ENCODE measurements around the gene ATG4A. TPM values are rescaled to one million over a fixed set of nuclear protein-coding genes. Genes with fewer than 3 reads are reported as not detected.
A peak's percentile ranks its signal among the peaks of the same experiment; 100 is the strongest.

The ATG4A gene
- total and polyA plus RNA-seq, 9 of the 15 experiments (the other 6 are each of a cell fraction or from before 2014, with no cell fraction given): 7.3 to 24.5 (median 16.6) TPM

DNA sequence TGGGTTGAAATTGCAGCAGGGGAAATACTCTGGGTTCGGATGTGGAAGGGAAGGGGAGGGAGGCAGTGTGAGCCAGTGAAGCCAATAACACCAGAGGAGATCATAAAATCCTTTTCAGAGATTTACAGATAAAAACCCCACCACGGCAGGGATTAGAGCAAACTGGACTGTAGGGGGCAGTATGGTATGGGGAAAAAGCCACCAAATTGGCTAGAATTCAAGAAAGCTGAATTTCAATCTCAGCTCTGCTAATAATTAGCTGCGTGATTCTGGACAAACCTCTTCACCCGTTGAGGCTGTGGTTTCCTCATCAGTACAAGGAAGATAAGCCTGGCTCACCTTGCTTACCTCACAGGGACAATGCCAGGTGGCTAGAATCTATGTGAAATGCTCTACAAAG lies 108.1 kb downstream of the ATG4A start (continued):
- TF ChIP-seq, protein P1, sequence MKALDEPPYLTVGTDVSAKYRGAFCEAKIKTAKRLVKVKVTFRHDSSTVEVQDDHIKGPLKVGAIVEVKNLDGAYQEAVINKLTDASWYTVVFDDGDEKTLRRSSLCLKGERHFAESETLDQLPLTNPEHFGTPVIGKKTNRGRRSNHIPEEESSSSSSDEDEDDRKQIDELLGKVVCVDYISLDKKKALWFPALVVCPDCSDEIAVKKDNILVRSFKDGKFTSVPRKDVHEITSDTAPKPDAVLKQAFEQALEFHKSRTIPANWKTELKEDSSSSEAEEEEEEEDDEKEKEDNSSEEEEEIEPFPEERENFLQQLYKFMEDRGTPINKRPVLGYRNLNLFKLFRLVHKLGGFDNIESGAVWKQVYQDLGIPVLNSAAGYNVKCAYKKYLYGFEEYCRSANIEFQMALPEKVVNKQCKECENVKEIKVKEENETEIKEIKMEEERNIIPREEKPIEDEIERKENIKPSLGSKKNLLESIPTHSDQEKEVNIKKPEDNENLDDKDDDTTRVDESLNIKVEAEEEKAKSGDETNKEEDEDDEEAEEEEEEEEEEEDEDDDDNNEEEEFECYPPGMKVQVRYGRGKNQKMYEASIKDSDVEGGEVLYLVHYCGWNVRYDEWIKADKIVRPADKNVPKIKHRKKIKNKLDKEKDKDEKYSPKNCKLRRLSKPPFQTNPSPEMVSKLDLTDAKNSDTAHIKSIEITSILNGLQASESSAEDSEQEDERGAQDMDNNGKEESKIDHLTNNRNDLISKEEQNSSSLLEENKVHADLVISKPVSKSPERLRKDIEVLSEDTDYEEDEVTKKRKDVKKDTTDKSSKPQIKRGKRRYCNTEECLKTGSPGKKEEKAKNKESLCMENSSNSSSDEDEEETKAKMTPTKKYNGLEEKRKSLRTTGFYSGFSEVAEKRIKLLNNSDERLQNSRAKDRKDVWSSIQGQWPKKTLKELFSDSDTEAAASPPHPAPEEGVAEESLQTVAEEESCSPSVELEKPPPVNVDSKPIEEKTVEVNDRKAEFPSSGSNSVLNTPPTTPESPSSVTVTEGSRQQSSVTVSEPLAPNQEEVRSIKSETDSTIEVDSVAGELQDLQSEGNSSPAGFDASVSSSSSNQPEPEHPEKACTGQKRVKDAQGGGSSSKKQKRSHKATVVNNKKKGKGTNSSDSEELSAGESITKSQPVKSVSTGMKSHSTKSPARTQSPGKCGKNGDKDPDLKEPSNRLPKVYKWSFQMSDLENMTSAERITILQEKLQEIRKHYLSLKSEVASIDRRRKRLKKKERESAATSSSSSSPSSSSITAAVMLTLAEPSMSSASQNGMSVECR (CRISPR knock-in tag; IDR thresholded peaks at IDR 0.05): no peak
- no peak for TF ChIP-seq ZNF644 (tag; IDR thresholded peaks at IDR 0.05; ENCODE audit: low read depth)
- TF ChIP-seq GTF2E2 (tag; IDR thresholded peaks at IDR 0.05): no peak
- TF ChIP-seq KDM1A (IDR thresholded peaks at IDR 0.05): peak; percentile 78 to 84

DNA sequence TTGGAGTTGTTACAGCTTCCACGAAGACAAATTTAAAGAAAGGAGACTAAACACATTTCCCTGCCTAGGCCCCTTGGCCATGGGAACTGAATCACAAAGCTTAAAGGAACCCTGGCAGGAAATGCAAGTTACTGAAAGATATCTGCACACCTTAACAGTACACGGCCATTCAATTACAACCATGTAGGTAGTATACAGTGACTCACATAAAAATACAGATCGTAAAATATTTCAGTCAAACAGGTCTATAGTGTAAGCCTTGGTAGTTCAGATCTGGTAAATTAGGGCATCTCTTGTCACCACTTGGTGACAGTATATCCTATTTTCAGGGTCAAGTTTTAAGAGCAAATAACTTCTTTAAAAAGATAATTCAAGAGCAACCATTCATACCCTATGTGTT lies 112.0 kb downstream of the ATG4A start:
- Histone ChIP-seq H2AFZ (ENCODE audit: low read depth, low read length) (no peak overlapping the region), H3K36me3 (ENCODE audit: control insufficient read depth, insufficient read depth, low read length) (no peaks in the 10 kb centered on the region), H3K27ac (ENCODE audit: extremely low read depth, low read depth, low read length) (no peak overlapping the region), H4K20me1 (replicated peaks; ENCODE audit: control insufficient read depth, insufficient read depth, low read length) (peaks cover 5% of the 10 kb centered on the region; the same call in 1 of the 2 replicates), H3K4me1 (replicated peaks in 1 of 2; ENCODE audit: control insufficient read depth in 2 of 2, insufficient read depth in 2 of 2, low read length in 2 of 2) (no peaks in the 10 kb centered on the region), H3K4me3 (no peak overlapping the region), H3K9me1 (ENCODE audit: control insufficient read depth, insufficient read depth, low read length) (no peaks in the 10 kb centered on the region), H3K9me3 (replicated peaks; ENCODE audit: control insufficient read depth, insufficient read depth, low read depth, low read length) (no peaks in the 10 kb centered on the region), H3K4me2 (ENCODE audit: insufficient read depth, low read length) (no peak overlapping the region), H3K27me3 (ENCODE audit: control insufficient read depth in 2 of 2, insufficient read depth in 2 of 2, low read length in 2 of 2) (no peaks in the 10 kb centered on the region), H3K9ac (ENCODE audit: insufficient read depth in 1 of 2, low read depth in 2 of 2, low read length in 2 of 2) (no peak overlapping the region), H3K79me2 (ENCODE audit: control insufficient read depth, insufficient read depth, low read length) (no peaks in the 10 kb centered on the region)
- BruUV-seq (replicated peaks): no TSS peak
- no peak for DNase-seq (ENCODE audit: extremely low read depth in 1 of 4, low spot score in 3 of 4)
- WGBS (ENCODE audit: insufficient coverage, low coverage, missing lambda C conversion rate): 0% methylated on average over 3 of the region's 3 CpGs
- ChIA-PET POLR2A (no interaction called here), CTCF (ENCODE audit: low intra/inter-chr PET ratio) (no interaction called here)
- in situ Hi-C loops (cut with MboI): no loop called here
- no peak for ATAC-seq
- intact Hi-C loops (cut with micrococcal nuclease): no loop called here
- no peak for FAIRE-seq
- no peak for TF ChIP-seq BRD9 (IDR thresholded peaks at IDR 0.05; ENCODE audit: low read depth, partially characterized antibody)
- TF ChIP-seq, protein P2, sequence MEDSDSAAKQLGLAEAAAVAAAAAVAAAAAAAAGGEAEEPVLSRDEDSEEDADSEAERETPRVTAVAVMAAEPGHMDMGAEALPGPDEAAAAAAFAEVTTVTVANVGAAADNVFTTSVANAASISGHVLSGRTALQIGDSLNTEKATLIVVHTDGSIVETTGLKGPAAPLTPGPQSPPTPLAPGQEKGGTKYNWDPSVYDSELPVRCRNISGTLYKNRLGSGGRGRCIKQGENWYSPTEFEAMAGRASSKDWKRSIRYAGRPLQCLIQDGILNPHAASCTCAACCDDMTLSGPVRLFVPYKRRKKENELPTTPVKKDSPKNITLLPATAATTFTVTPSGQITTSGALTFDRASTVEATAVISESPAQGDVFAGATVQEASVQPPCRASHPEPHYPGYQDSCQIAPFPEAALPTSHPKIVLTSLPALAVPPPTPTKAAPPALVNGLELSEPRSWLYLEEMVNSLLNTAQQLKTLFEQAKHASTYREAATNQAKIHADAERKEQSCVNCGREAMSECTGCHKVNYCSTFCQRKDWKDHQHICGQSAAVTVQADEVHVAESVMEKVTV (CRISPR knock-in tag; IDR thresholded peaks at IDR 0.05): no peak
- TF ChIP-seq, protein P3, sequence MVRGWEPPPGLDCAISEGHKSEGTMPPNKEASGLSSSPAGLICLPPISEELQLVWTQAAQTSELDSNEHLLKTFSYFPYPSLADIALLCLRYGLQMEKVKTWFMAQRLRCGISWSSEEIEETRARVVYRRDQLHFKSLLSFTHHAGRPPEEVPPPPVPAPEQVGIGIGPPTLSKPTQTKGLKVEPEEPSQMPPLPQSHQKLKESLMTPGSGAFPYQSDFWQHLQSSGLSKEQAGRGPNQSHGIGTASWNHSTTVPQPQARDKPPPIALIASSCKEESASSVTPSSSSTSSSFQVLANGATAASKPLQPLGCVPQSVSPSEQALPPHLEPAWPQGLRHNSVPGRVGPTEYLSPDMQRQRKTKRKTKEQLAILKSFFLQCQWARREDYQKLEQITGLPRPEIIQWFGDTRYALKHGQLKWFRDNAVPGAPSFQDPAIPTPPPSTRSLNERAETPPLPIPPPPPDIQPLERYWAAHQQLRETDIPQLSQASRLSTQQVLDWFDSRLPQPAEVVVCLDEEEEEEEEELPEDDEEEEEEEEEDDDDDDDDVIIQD (CRISPR knock-in tag; IDR thresholded peaks at IDR 0.05): no peak
- TF ChIP-seq KLF6 (CRISPR knock-in tag; IDR thresholded peaks at IDR 0.05; ENCODE audit: borderline replicate concordance): no peak
- no peak for TF ChIP-seq ZEB2 (IDR thresholded peaks at IDR 0.05)
- TF ChIP-seq ZNF695 (CRISPR knock-in tag; IDR thresholded peaks at IDR 0.05): no peak
- TF ChIP-seq IFI16 (CRISPR knock-in tag; IDR thresholded peaks at IDR 0.05): no peak
- TF ChIP-seq ARNT (IDR thresholded peaks at IDR 0.05): no peak
- TF ChIP-seq IRF2 (CRISPR knock-in tag; IDR thresholded peaks at IDR 0.05): no peak
- TF ChIP-seq, protein P4, sequence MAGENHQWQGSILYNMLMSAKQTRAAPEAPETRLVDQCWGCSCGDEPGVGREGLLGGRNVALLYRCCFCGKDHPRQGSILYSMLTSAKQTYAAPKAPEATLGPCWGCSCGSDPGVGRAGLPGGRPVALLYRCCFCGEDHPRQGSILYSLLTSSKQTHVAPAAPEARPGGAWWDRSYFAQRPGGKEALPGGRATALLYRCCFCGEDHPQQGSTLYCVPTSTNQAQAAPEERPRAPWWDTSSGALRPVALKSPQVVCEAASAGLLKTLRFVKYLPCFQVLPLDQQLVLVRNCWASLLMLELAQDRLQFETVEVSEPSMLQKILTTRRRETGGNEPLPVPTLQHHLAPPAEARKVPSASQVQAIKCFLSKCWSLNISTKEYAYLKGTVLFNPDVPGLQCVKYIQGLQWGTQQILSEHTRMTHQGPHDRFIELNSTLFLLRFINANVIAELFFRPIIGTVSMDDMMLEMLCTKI (IDR thresholded peaks at IDR 0.05; ENCODE audit: partially characterized antibody): no peak

Measured in K562 (cell line).